K562 (cell line): ENCODE measurements around the gene PCMTD2.
"Not testable (repeated sequence)": the region's sequence is repeated elsewhere in the genome, so short reads cannot be mapped to it uniquely, and the experiment has no call there.

Experiments
- BRF2 ChIP-seq: IDR thresholded peaks from 3 replicates; pipeline ENCODE4 v1.6.1; 2011; ENCODE audit warnings: borderline replicate concordance, mild to moderate bottlenecking; ENCODE audit not compliant: insufficient read length, insufficient read depth
- NEUROD1 ChIP-seq: fragments of 150-350 bp; IDR thresholded peaks from 2 replicates; pipeline ENCODE4 v1.6.1; 2014; ENCODE audit warnings: borderline replicate concordance, low read length, low read depth; ENCODE audit not compliant: partially characterized antibody
- POLR2AphosphoS5 ChIP-seq: IDR thresholded peaks from 2 replicates; pipeline ENCODE4 v1.6.1; 2011; ENCODE audit warnings: mild to moderate bottlenecking, low read depth, low read length, moderate library complexity; ENCODE audit not compliant: control insufficient read depth, insufficient read depth
- SMARCC2 ChIP-seq: fragments of 450-650 bp; IDR thresholded peaks from 2 replicates; pipeline ENCODE4 v1.6.1; 2017; ENCODE audit warnings: antibody characterized with exemption, moderate library complexity, mild to moderate bottlenecking, low read depth
- STAT5A ChIP-seq: IDR thresholded peaks from 2 replicates; pipeline ENCODE4 v1.6.1; 2012; ENCODE audit warnings: low read length, inconsistent platforms, borderline replicate concordance
- TCF7L2 ChIP-seq: fragments of 150-350 bp; IDR thresholded peaks from 2 replicates; pipeline ENCODE4 v1.6.1; 2016; ENCODE audit warnings: low read depth, mild to moderate bottlenecking, low read length, moderate library complexity
- ZNF76 ChIP-seq: fragments of 250-450 bp; sonication (Bioruptor Pico); IDR thresholded peaks from 2 replicates; pipeline ENCODE4 v1.4.0; 2020; ENCODE audit warnings: mild to moderate bottlenecking, moderate library complexity, borderline replicate concordance

GRCh38 chr20:64313761-64314160, 58.2 kb downstream of the PCMTD2 start:
- TF ChIP-seq POLR2AphosphoS5; STAT5A; TCF7L2; NEUROD1; SMARCC2; ZNF76 (CRISPR knock-in tag); BRF2: not testable (repeated sequence)
